ENCODE results near the gene CCDC57.

Gene CCDC57

DNA sequence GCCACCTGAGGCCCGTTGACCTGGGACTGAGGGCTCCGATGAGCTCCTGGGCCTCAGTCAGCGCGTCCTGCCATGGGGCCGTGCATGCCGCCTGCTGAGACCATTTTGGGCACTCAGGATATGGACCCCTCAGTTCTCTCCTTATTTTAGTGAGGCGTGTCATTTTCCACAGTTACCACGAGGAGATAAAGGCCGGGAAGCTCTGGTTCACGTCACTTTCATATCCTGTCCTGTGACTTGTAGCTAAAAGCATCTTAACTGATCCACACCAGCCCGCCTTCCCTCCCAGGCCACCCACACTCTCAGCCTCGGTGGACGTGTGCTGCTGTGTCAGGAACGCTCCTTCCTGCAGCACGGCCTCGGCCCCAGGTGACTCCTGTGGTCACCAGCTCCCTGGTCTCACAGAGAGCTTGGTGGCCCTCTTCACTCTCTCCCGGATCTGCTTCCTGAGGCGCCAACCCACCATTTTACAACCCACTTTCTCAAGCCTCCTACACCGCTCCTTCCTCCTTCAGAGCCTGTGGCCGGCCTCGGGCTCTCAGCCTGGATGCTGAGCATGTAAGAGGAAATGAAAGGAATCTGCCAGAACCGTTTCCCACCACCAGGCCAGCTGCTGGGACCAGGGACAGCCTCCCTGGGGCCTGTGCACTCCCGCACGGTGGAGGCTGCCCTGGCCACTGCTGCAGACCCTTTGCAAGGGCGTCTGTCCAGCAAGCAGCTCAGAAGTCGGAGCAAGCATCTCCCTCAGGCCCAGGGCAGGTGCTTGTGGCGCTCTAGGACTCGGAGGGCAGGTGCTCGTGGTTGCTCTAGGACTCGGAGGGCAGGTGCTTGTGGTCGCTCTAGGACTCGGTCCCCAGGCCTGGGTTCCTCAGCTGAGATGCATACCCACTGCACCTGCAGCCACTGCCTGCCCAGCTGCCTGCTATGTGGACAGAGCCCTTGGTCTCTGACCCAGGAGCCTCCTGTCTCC, 90.7 kb downstream of the CCDC57 start:
- no peak for DNase-seq
- in situ Hi-C loops (cut with HindIII; ENCODE audit: low pct_ligation_motif_present, low pct_unique_long_range_greater_than_20kb, low sequenced_read_pairs), result no loop called here

DNA sequence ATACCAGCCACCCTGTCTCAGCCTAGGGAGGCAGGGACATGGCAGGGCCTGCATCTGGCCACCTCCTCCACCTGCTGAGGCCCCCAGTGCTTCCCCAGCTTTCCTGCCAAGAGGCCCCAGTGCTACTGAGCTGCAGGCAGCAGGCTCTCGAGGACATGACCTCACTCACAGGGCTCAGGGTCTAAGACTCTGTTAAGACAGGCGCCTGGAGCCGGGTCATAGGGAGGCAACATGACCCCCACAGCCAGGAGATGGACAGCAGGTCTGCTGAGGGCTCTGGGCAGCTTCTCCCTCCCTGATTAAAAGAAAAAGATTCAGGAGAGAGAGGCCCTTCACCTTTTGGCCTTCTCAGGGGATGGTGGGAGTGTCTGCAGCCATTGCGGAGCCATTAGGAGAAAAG, 91.4 kb downstream of the CCDC57 start:
- in situ Hi-C loops (cut with HindIII; ENCODE audit: low pct_ligation_motif_present, low pct_unique_long_range_greater_than_20kb, low sequenced_read_pairs), result no loop called here
- no peak for DNase-seq

DNA sequence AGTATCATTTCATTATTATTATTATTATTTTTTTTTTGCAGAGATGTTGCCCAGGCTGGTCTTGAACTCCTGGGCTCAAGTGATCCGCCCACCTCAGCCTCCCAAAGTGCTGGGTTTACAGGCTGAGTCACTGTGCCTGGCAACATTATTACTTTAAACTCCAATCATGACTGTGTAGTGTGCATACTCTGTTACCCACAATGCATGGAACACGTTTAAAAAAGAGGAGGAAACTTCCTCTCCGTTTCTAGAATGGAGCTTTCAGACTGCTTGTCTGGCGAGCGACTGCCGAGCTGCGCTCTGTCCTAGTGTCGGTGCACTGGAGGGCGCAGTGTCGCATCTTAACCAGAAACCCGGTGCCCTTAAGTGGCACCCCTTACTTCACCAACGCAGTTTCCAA, 92.5 kb downstream of the CCDC57 start:
- DNase-seq, result no peak
- in situ Hi-C loops (cut with HindIII; ENCODE audit: low pct_ligation_motif_present, low pct_unique_long_range_greater_than_20kb, low sequenced_read_pairs), result no loop called here

DNA sequence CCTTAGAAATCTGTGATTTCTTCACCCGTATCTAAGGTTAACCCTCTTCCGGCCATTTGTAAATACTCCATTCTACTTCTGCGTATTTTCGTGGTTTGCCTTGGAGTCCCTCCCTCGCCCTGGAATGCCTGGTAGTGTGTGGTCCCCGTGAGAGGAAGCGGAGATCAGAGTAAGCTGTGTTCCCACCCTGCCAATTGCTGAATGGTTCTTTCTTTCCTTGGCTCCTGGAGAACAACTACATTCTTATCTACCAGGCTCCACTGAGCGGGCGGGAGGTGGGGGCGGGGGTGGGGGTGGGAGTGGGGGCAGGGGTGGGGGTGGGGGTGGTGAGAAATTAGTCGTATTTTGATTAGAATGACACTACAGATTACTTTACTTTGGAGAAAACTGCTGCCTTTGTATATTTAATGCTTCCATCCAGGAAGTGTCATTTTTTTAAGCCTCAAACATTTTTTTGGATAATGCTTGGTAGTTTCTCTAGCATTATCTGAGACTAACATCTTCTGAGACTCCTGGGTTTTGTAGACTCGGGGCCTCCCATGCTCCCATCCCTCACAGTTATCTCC, 93.7 kb downstream of the CCDC57 start:
- in situ Hi-C loops (cut with HindIII; ENCODE audit: low pct_ligation_motif_present, low pct_unique_long_range_greater_than_20kb, low sequenced_read_pairs), result no loop called here
- DNase-seq, result no peak

DNA sequence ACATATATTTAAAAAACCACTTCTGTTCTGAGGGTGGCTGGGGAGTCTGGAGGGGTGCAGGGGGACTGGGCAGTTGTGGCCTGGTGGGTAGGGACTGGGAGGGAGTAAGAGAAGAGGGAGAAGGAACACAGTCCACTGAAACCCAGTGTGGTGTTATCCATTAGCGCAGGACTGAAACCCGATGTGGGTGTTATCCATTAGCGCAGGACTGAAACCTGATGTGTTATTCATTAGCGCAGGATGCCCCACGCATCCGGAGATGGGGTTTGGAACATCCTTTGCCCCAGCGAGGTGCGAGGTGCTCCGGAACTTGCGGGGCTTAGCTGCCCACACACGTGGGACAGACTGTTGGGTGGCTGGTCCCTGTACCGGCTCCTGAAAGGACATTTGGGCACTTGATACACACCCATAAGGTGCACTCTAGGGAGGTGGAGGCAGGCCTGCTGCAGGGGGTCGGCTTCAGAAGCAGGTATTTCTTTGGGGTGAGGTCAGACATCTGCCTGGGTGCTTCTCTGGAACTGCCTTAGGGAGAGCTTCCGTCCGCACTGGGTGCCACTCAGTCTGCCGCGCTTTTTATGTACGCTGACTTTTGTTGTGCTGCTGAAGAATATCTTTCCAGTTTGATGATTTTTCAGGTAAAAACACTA, 94.4 kb downstream of the CCDC57 start:
- in situ Hi-C loops (cut with HindIII; ENCODE audit: low pct_ligation_motif_present, low pct_unique_long_range_greater_than_20kb, low sequenced_read_pairs), result no loop called here
- no peak for DNase-seq

DNA sequence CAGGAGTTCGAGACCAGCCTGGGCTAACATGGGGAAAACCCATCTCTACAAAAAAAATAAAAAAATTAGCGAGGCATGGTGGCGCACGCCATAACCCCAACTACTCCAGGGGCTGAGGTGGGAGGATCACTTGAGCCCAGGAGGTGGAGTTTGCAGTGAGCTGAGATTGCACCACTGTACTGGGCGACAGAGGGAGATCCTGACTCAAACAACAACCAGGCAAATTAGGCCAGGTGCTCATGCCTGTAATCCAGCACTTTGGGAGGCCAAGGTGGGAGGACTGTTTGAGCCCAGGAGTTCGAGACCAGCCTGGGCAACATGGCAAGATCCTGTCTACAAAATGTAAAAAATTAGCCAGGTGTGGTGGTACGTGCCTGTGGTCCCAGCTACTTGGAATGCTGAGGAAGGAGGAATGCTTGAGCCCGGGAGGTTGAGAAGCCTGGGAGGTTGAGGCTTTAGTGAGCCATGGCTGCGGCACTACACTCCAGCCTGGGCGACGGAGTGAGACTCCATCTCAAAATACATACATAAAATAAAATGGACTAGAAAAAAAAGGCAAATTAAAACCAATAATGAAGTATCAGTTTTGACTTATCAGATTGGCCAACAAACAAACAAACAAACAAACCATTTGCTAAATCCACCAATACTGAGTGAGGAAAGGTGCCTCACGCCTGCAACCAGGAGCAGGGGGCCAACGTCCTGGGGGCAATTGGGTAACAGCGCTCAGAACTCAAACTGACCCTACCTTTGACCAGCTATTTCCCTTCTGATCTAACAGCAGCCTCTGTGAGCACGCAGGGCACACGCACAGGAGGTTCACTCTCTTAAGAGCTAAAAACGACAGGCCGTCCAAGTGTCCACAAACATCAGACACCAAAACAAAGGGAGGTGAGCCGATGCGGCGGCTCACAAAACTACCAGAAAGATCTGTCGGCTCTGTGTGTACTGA, 95.2 kb downstream of the CCDC57 start:
- DNase-seq, result no peak

DNA sequence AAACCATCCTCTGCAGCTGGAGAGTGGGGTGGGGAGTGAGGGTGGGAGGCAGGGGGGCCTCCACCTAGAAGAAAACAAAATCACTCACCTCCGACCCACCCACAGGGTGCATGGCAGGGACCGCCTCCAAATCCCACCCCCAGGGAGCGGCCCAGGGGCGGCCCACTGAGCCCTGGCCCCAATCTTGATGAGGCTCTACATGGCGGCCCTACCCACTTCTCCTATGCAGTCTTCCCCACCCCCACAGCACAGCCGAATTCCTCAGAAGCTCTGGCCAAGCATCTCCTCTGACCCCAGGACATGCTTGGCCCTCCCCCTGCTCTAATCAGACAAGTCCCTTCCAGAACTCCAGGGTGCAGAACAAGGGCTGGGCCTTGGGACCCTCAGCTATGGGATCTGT, 96.4 kb downstream of the CCDC57 start:
- DNase-seq, result no peak
- in situ Hi-C loops (cut with HindIII; ENCODE audit: low pct_ligation_motif_present, low pct_unique_long_range_greater_than_20kb, low sequenced_read_pairs), result no loop called here

More for the DNA sequence above, 95.2 kb downstream of the CCDC57 start:
- in situ Hi-C loops (cut with HindIII; ENCODE audit: low pct_ligation_motif_present, low pct_unique_long_range_greater_than_20kb, low sequenced_read_pairs), result no loop called here

DNA sequence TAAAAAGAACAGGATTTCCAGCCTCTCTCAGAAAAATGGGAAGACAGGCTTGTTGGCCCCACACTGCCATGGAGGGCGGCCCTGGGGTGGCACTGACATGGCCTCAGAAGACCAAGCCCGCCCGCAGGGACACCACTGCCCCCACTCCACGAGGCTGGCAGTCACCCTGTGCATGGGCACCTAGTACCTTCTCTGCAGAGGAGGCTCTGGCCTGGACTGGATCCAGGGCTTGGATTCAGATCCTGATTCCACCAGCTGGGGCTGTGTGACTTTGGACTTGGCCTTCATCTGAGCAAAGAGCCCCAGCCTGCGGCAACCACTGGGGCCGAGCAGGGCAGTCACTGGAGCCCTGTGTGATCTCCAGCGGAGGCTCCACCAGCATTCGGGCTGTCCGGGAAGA, 97.8 kb downstream of the CCDC57 start:
- in situ Hi-C loops (cut with HindIII; ENCODE audit: low pct_ligation_motif_present, low pct_unique_long_range_greater_than_20kb, low sequenced_read_pairs), result no loop called here
- DNase-seq, result no peak

DNA sequence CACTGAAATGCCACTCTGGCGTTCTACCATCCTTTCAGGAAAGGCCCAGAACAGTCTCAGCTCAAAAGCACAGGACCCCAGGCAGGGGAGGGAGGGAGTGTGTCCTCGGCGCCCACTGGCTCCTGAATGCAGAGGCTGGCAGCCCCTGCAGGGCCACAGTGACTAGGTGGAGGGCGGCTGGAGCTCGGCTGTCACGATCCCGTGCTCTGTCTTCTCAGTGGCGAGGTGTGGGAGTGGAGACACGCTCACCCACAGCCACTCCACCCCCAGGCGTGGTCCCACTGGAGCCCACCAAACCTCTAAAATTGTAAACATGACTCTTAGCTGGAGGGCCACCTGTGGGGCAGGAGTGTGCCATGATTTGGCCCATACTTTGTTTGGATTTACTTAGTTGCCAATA, 98.2 kb downstream of the CCDC57 start:
- in situ Hi-C loops (cut with HindIII; ENCODE audit: low pct_ligation_motif_present, low pct_unique_long_range_greater_than_20kb, low sequenced_read_pairs), result no loop called here
- no peak for DNase-seq

DNA sequence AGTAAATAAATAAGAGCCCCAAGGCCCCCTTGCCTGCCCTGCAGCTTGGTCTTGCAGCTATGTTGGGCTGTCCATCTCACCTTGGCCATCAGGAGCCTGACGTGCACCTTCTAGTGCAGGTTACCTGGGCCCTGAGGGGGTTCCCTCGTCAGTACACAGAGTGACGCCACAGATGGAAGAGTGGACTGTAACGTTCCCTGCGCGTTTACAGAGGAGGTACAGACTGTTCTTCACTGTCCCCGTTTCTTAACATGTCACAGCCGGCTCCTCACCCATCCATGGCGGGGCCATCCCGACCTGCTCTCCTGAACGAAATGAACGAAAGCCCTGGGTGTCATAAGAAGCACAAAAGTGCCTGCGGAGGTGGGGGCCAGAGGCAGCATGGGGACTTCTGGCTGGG, 98.7 kb downstream of the CCDC57 start:
- in situ Hi-C loops (cut with HindIII; ENCODE audit: low pct_ligation_motif_present, low pct_unique_long_range_greater_than_20kb, low sequenced_read_pairs), result no loop called here

DNA sequence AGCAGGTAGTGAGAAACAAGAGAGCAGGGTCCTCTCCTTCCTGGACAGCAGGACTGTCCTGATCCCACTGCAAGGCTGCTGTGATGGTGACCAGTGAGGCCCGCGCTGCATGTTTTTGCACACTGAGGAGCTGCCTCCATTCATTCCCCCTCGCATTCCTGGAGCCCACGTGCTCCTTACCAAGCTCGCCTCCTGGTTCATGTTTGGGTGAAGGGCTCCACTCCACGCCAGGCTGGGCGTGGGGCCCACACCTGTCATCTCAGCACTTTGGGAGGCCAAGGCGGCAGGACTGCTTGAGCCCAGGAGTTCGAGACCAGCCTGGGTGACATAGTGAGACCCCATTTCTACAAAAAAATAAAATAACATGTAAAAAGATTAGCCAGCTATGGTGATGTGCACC, 99.2 kb downstream of the CCDC57 start:
- in situ Hi-C loops (cut with HindIII; ENCODE audit: low pct_ligation_motif_present, low pct_unique_long_range_greater_than_20kb, low sequenced_read_pairs), result no loop called here

More for the DNA sequence above, 98.7 kb downstream of the CCDC57 start:
- DNase-seq, result no peak

DNA sequence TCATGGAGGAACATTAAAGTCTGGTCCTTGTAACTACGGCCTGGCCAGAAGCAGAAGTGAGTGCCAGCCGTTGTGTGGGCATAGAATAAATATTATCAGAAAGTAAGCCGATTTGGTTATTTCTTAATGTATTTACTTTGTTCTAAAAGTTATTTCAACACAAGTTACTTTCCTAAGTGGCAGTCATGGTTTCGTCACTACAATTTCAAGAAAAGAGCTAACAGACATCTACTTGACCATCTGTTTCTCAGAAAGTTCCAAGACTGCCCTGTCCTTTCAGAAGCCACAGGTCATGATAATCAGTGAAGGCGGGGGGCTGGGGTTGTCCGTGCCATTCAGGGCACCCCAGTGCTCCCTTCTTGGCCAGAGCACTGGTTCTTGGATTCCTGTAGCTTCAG, 99.7 kb downstream of the CCDC57 start:
- no peak for DNase-seq
- in situ Hi-C loops (cut with HindIII; ENCODE audit: low pct_ligation_motif_present, low pct_unique_long_range_greater_than_20kb, low sequenced_read_pairs), result no loop called here

More for the DNA sequence above, 99.2 kb downstream of the CCDC57 start:
- DNase-seq, result no peak

DNA sequence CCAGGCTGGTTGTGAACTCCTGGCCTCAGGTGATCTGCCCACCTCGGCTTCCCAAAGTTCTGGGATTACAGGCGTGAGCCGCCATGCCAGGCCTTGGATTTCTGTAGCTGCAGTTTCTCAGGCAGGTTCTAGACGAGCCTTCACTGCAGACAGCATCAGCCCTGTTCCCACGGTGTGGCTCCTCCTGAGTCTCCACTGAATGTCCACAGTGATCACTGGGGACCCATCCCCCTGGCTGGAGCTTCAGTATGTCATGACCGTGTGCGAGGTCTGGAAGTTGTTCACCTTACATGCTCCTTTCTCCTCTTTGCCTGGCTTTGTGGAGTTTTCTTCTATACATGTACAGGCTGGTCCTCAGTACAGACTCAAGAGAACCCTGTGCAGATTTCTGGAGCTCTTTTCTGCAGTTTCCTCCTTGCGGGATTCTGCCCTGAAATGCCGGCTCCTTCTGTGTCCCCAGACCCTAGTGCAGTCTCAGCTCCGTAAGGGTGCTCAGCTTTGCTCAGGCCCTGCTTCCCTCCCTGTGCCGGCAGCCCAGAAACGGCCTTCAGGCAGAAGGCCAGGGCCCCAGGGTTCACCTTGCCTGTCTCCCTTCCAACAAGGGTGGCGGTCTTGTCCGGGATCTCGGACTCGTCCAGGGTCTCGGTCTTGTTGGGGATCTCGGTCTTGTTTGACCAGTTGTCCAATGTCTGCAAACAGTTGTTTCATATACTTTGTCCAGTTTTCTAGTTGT, 100.3 kb downstream of the CCDC57 start:
- DNase-seq, result no peak
- in situ Hi-C loops (cut with HindIII; ENCODE audit: low pct_ligation_motif_present, low pct_unique_long_range_greater_than_20kb, low sequenced_read_pairs), result no loop called here

DNA sequence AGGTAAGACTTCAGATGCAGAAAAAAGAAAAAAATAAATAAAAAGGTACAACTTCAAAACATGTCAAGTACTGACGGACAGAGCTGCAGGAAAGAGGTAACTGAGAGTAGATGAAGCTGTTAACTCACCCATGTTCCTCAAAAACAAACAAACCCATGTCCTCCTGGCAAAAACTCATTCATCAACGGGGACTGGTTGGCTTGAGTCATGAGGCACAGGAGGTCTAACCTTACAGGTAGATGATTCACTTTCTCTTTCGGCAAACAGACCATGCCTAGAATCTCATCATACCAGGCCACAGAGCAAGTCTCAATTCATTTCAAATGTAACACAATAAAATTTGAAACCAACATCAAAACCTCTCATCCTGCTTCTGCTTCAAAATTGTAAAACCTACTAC, 102.3 kb downstream of the CCDC57 start:
- no peak for DNase-seq
- in situ Hi-C loops (cut with HindIII; ENCODE audit: low pct_ligation_motif_present, low pct_unique_long_range_greater_than_20kb, low sequenced_read_pairs), result no loop called here

DNA sequence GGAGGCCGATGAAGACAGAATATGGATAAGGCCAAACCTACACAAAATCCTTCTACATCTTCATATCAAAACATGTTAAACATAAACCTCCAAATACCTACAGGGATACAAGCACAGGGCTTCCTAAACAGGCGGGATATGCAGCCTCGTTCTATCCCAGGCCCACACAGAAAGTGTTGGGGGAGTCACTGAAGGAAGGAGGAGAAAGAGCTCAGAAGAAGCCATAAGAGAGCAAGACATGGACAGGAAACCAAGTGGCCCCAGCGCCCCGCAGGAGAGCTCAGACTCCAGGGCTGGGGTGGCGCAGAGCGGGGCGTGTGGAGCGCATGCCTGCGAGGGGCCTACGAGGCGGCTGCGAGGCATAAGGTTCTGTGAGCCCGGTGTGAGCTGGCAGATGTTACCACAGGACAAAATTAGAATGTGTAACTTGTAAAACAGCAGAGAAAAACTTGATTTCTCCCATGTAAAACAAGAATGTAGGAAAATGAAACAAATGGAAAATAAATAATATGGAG, 103.6 kb downstream of the CCDC57 start:
- in situ Hi-C loops (cut with HindIII; ENCODE audit: low pct_ligation_motif_present, low pct_unique_long_range_greater_than_20kb, low sequenced_read_pairs), result no loop called here
- no peak for DNase-seq

DNA sequence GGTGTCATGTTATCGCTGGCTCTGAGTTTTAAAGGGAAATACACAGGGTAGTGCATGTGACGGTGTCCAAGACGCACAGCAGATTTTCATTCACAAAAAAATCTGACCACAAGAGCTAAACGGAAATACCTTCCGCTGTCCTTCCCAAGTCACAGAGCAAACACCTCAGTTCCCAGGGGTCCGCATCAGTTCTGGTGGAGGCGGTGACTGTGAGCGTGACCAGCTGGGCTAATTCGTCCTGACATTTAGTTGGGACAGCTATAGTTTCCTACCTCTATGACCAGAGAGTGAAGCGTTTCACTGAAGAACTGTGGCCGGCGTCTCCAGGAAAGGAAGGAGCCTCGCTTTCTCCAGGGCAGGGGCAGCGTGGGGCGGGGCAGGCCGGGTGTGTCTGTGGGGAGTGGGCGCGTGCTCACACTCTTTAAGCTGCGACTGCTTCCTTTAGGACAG, 104.1 kb downstream of the CCDC57 start:
- DNase-seq, result no peak
- in situ Hi-C loops (cut with HindIII; ENCODE audit: low pct_ligation_motif_present, low pct_unique_long_range_greater_than_20kb, low sequenced_read_pairs), result no loop called here

DNA sequence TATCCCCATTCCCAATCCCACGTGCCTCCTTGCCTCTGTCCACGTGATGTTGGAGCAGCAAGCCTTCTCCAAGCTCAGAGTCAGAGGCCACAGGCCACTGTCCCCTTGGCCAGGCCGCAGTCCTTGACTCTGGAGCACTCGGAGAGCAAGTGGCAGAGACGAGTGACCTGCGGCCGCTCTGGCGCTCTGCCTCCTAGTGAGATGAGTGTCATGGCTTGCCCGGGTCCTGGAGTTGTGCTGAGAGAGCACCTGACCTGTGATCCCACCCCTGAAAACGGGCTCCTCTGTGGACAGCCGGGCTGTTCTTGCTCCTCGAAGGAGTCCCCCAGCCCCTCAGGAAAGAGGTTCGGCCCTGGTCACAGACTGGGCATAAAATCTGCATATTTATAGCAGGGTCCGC, 104.6 kb downstream of the CCDC57 start:
- DNase-seq, result no peak
- in situ Hi-C loops (cut with HindIII; ENCODE audit: low pct_ligation_motif_present, low pct_unique_long_range_greater_than_20kb, low sequenced_read_pairs), result no loop called here

Data from ACHN (cell line).